ENCODE data around the gene TP53BP2. TPM values are rescaled to one million over a fixed set of nuclear protein-coding genes. Genes with fewer than 3 reads are reported as not detected.

Gene TP53BP2
- total RNA-seq, 4 donors from 2014 or later, result 33.7 to 65.9 (median 48.6) TPM

- DNase-seq (ENCODE audit: low spot score) (no peak), ATAC-seq (ENCODE audit: low FRiP score) (no peak)
- TF ChIP-seq CTCF (IDR thresholded peaks at IDR 0.05), result no peak
Observed at GRCh38 chr1:223793716-223794115, 52.0 kb downstream of the TP53BP2 start.

- no peak for ATAC-seq (ENCODE audit: low FRiP score)
- no peak for DNase-seq (ENCODE audit: low spot score)
- TF ChIP-seq CTCF (IDR thresholded peaks at IDR 0.05), result no peak
Observed at GRCh38 chr1:223792046-223792445, 53.7 kb downstream of the TP53BP2 start.

- DNase-seq (ENCODE audit: low spot score) (no peak), ATAC-seq (ENCODE audit: low FRiP score) (no peak)
- TF ChIP-seq CTCF (IDR thresholded peaks at IDR 0.05), result no peak
Observed at GRCh38 chr1:223788746-223789415, 56.9 kb downstream of the TP53BP2 start.

- DNase-seq (ENCODE audit: low spot score) (no peak), ATAC-seq (ENCODE audit: low FRiP score) (no peak)
- no peak for TF ChIP-seq CTCF (IDR thresholded peaks at IDR 0.05)
Observed at GRCh38 chr1:223785808-223786207, 59.9 kb downstream of the TP53BP2 start.

- ATAC-seq (ENCODE audit: low FRiP score) (no peak), DNase-seq (ENCODE audit: low spot score) (no peak)
- no peak for TF ChIP-seq CTCF (IDR thresholded peaks at IDR 0.05)
Observed at GRCh38 chr1:223784541-223784940, 61.2 kb downstream of the TP53BP2 start.

GRCh38 chr1:223783676-223784075, 62.1 kb downstream of the TP53BP2 start:
- no peak for DNase-seq (ENCODE audit: low spot score)
- TF ChIP-seq CTCF (IDR thresholded peaks at IDR 0.05), result no peak
- ATAC-seq (ENCODE audit: low FRiP score), result no peak

- DNase-seq (ENCODE audit: low spot score), result no peak
- ATAC-seq (ENCODE audit: low FRiP score), result no peak
- no peak for TF ChIP-seq CTCF (IDR thresholded peaks at IDR 0.05)
Observed at GRCh38 chr1:223780949-223781348, 64.8 kb downstream of the TP53BP2 start.
